Fibroblast of upper back skin (primary cell): ENCODE measurements around the gene CACNA1I.

Experiments
- DNase-seq: peaks from one replicate; pipeline ENCODE4 v3.0.0-alpha.2; 2013

CACNA1I gene

GRCh38 chr22:39600491-39601179, 30.1 kb downstream of the CACNA1I start:
- DNase-seq = no peak

- no peak for DNase-seq
Measured at GRCh38 chr22:39601180-39601535, 30.6 kb downstream of the CACNA1I start.

GRCh38 chr22:39603345-39603744, 32.8 kb downstream of the CACNA1I start:
- no peak for DNase-seq

GRCh38 chr22:39610246-39610645, 39.7 kb downstream of the CACNA1I start:
- DNase-seq = no peak

- no peak for DNase-seq
Measured at GRCh38 chr22:39610766-39611165, 40.2 kb downstream of the CACNA1I start.

GRCh38 chr22:39611360-39611759, 40.8 kb downstream of the CACNA1I start:
- no peak for DNase-seq

- DNase-seq = no peak
Measured at GRCh38 chr22:39612811-39613548, 42.4 kb downstream of the CACNA1I start.

- no peak for DNase-seq
Measured at GRCh38 chr22:39613549-39613921, 43.0 kb downstream of the CACNA1I start.

- DNase-seq = no peak
Measured at GRCh38 chr22:39614442-39614841, 43.9 kb downstream of the CACNA1I start.

- DNase-seq = no peak
Measured at GRCh38 chr22:39616051-39616450, 45.5 kb downstream of the CACNA1I start.

- DNase-seq = no peak
Measured at GRCh38 chr22:39616781-39617180, 46.2 kb downstream of the CACNA1I start.

GRCh38 chr22:39617342-39617741, 46.8 kb downstream of the CACNA1I start:
- no peak for DNase-seq

- DNase-seq = no peak
Measured at GRCh38 chr22:39617970-39618757, 47.6 kb downstream of the CACNA1I start.

GRCh38 chr22:39618996-39619530, 48.5 kb downstream of the CACNA1I start:
- DNase-seq = no peak

GRCh38 chr22:39620924-39621690, 50.6 kb downstream of the CACNA1I start:
- no peak for DNase-seq

- no peak for DNase-seq
Measured at GRCh38 chr22:39621826-39622225, 51.3 kb downstream of the CACNA1I start.

GRCh38 chr22:39622881-39623367, 52.4 kb downstream of the CACNA1I start:
- peak; percentile 24 for DNase-seq

- DNase-seq = no peak
Measured at GRCh38 chr22:39623603-39624500, 53.3 kb downstream of the CACNA1I start.

GRCh38 chr22:39624501-39624821, 53.9 kb downstream of the CACNA1I start:
- DNase-seq = no peak

- no peak for DNase-seq
Measured at GRCh38 chr22:39625569-39626537, 55.3 kb downstream of the CACNA1I start.
